K562 (cell line): ENCODE results near the gene HTR3C. TPM values are rescaled to one million over a fixed set of nuclear protein-coding genes. Genes with fewer than 3 reads are reported as not detected.
A peak's percentile ranks its signal among the peaks of the same experiment; 100 is the strongest.

Source experiments
- CBX3 ChIP-seq, 2 experiments: IDR thresholded peaks; 1 replicate in 1 of 2; 2 replicates in 1 of 2; pipeline ENCODE4 v1.6.1; 2012; ENCODE audit warnings: inconsistent platforms in 2 of 2, low read length in 2 of 2, borderline replicate concordance in 1 of 2, control low read depth in 1 of 2
- ESRRA ChIP-seq: fragments of 450-650 bp; IDR thresholded peaks from 2 replicates; pipeline ENCODE4 v1.6.1; 2014; ENCODE audit warnings: low read depth, mild to moderate bottlenecking, moderate library complexity, borderline replicate concordance
- EZH2 ChIP-seq: IDR thresholded peaks from 2 replicates; pipeline ENCODE4 v1.6.1; 2012; ENCODE audit warnings: low read depth, mild to moderate bottlenecking, inconsistent platforms, low read length, borderline replicate concordance
- MAZ ChIP-seq, 2 experiments: fragments of 450-650 bp in 1 of 2; sonication (generic) in 1 of 2; formaldehyde crosslinking; IDR thresholded peaks in 1 of 2; conservative IDR thresholded peaks in 1 of 2; 2 replicates each; pipeline versions ENCODE4 v1.4.0 to v1.5.0; 2020; ENCODE audit warnings: mild to moderate bottlenecking in 1 of 2, missing genetic modification reagents in 1 of 2
- RAD51 ChIP-seq: fragments of 450-650 bp; IDR thresholded peaks from 2 replicates; pipeline ENCODE4 v1.7.1; 2016; ENCODE audit warnings: low read depth, mild to moderate bottlenecking, borderline replicate concordance
- RBBP5 ChIP-seq: fragments of 200-600 bp; sonication (generic); IDR thresholded peaks from 2 replicates; pipeline ENCODE4 v1.6.1; 2012; ENCODE audit warnings: borderline replicate concordance, mild to moderate bottlenecking, low read length, control low read depth, inconsistent platforms; ENCODE audit not compliant: insufficient read depth, poor library complexity, severe bottlenecking
- SAFB ChIP-seq: fragments of 200-400 bp; formaldehyde crosslinking; IDR thresholded peaks from 2 replicates; pipeline ENCODE4 v1.6.1; 2017; ENCODE audit warnings: low read depth, low read length, borderline replicate concordance
- SIN3A ChIP-seq, 2 experiments: fragments of 150-350 bp in 1 of 2; IDR thresholded peaks; 2 replicates each; pipeline ENCODE4 v1.6.1; 2011 to 2016; ENCODE audit warnings: borderline replicate concordance in 2 of 2, low read depth in 2 of 2, low read length in 2 of 2, mild to moderate bottlenecking in 2 of 2, moderate library complexity in 2 of 2; ENCODE audit not compliant: control insufficient read depth in 1 of 2
- TCF3 ChIP-seq: sonication (generic); formaldehyde crosslinking; IDR thresholded peaks from 2 replicates; pipeline ENCODE4 v1.4.0; 2020; ENCODE audit warnings: mild to moderate bottlenecking, missing genetic modification reagents
- ZNF766 ChIP-seq: fragments of 200-800 bp; sonication (Bioruptor generic); conservative IDR thresholded peaks from 2 replicates; pipeline ENCODE4 v1.6.1; 2016; ENCODE audit warnings: missing genetic modification characterization, missing compliant biosample characterization
- ZZZ3 ChIP-seq: fragments of 450-650 bp; IDR thresholded peaks from 2 replicates; pipeline ENCODE4 v1.6.1; 2016; ENCODE audit warnings: antibody characterized with exemption, mild to moderate bottlenecking, moderate library complexity
- polyA plus RNA-seq, 8 experiments: library from polyadenylated mRNA; depleted of rRNA in 4 of 8; stranded (reverse) in 5 of 8; unstranded in 3 of 8; fragments of >200 nt; fragmentation: Nextera tagmentation in 2 of 8; fragmentation: Illumina TruSeq in 1 of 8; extraction: Ambion mirVana in 2 of 8; extraction: Trizol in 1 of 8; gene quantifications; 2 replicates each; pipeline versions ENCODE4 v1.2.1 to v1.2.3, GENCODE V29; 2011 to 2014; ENCODE audit warnings: inconsistent platforms in 1 of 8, missing spikeins in 1 of 8
- total RNA-seq, 7 experiments: library from RNA; depleted of rRNA in 6 of 7; stranded (reverse); fragments of >200 nt in 6 of 7; fragmentation: Illumina TruSeq in 2 of 7; extraction: Trizol in 2 of 7; gene quantifications; 2 replicates each; pipeline versions ENCODE4 v1.2.1 to v1.2.3, GENCODE V29; 2011 to 2021; ENCODE audit warnings: low replicate concordance in 1 of 7
- TF ChIP-seq, protein P1 (sequence below): fragments of 450-650 bp; formaldehyde crosslinking; IDR thresholded peaks from 2 replicates; pipeline ENCODE4 v1.4.0; 2020; ENCODE audit warnings: mild to moderate bottlenecking, moderate library complexity
- TF ChIP-seq, protein P2 (sequence below): fragments of 450-650 bp; formaldehyde crosslinking; IDR thresholded peaks from 2 replicates; pipeline ENCODE4 v1.4.0; 2020; ENCODE audit warnings: mild to moderate bottlenecking, moderate library complexity
- TF ChIP-seq, protein P3 (sequence below): sonication (generic); formaldehyde crosslinking; IDR thresholded peaks from 2 replicates; pipeline ENCODE4 v1.8.1; 2022; ENCODE audit warnings: missing genetic modification reagents
- TF ChIP-seq, protein P4 (sequence below): IDR thresholded peaks from 3 replicates; pipeline ENCODE4 v1.6.1; 2011; ENCODE audit warnings: borderline replicate concordance, mild to moderate bottlenecking, moderate library complexity; ENCODE audit not compliant: insufficient read length; ENCODE audit errors: extremely low read depth

HTR3C gene
- total and polyA plus RNA-seq, 9 of the 15 experiments (the other 6 are each of a cell fraction or from before 2014, with no cell fraction given) = 0.04 to 0.06 TPM; not detected in 7

DNA sequence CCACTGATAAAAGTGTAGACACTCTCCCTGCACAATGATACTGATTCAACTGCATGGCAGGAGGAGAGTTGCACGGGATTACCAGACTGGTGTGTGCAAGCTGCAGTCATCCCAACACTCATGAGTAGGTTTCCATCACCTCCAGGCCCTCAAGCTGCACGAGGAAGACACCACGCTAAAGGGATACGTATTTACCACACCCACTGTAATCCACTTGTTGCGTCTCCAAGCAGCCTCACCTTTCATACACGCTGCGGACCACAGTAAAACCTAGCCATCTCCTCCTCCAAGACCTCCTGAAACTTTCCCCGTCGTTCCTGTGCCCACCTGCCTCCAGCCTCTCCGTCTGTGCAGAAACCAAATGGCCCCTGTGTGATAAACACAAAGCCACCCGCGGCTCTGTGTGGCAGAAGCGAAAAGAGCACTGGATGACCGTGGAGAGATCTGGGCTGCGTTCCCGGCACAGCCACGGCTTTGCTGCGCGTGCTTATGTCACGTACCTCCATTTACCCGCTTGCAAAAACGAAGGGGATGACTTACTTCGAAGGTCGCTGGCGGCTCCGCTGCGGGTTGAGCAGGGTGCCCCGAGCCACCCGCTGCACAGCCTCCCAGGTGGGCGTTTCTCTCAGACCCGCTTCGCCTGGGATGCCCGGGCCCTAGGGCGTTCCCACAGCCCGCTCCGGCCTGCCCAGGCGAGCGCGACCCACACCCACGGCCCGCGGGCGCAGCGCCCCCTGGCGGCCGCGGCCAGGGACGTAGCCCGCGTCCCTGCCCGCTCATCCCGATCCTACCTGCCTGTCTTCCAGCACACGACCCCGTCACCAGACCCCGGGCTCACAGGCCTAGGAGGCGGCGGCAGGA lies 35.8 kb upstream of the HTR3C start (continued):
- no peak for TF ChIP-seq ZNF766 (CRISPR knock-in tag)
- TF ChIP-seq TCF3 (CRISPR knock-in tag) = no peak
- peak in 1 of 2 experiments; percentile 18; a peak in 2 of 4 replicates for TF ChIP-seq MAZ (CRISPR knock-in tag; conservative IDR thresholded peaks at IDR 0.05 in 1 of 2, IDR thresholded peaks at IDR 0.05 in 1 of 2)
- TF ChIP-seq RBBP5 = peak; percentile 1
- TF ChIP-seq, protein P1, sequence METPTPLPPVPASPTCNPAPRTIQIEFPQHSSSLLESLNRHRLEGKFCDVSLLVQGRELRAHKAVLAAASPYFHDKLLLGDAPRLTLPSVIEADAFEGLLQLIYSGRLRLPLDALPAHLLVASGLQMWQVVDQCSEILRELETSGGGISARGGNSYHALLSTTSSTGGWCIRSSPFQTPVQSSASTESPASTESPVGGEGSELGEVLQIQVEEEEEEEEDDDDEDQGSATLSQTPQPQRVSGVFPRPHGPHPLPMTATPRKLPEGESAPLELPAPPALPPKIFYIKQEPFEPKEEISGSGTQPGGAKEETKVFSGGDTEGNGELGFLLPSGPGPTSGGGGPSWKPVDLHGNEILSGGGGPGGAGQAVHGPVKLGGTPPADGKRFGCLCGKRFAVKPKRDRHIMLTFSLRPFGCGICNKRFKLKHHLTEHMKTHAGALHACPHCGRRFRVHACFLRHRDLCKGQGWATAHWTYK = 0 out of 2 replicates have a peak, but pooled peaks have one; percentile 15
- TF ChIP-seq EZH2 = no peak
- TF ChIP-seq, protein P2, sequence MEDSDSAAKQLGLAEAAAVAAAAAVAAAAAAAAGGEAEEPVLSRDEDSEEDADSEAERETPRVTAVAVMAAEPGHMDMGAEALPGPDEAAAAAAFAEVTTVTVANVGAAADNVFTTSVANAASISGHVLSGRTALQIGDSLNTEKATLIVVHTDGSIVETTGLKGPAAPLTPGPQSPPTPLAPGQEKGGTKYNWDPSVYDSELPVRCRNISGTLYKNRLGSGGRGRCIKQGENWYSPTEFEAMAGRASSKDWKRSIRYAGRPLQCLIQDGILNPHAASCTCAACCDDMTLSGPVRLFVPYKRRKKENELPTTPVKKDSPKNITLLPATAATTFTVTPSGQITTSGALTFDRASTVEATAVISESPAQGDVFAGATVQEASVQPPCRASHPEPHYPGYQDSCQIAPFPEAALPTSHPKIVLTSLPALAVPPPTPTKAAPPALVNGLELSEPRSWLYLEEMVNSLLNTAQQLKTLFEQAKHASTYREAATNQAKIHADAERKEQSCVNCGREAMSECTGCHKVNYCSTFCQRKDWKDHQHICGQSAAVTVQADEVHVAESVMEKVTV (CRISPR knock-in tag) = peak; percentile 68
- peak; percentile 45 to 76; a peak in 1 of 4 replicates for TF ChIP-seq SIN3A (IDR thresholded peaks at IDR 0.05; ENCODE audit: borderline replicate concordance in 2 of 2, control insufficient read depth in 1 of 2, low read depth in 2 of 2, low read length in 2 of 2)
- TF ChIP-seq, protein P3, sequence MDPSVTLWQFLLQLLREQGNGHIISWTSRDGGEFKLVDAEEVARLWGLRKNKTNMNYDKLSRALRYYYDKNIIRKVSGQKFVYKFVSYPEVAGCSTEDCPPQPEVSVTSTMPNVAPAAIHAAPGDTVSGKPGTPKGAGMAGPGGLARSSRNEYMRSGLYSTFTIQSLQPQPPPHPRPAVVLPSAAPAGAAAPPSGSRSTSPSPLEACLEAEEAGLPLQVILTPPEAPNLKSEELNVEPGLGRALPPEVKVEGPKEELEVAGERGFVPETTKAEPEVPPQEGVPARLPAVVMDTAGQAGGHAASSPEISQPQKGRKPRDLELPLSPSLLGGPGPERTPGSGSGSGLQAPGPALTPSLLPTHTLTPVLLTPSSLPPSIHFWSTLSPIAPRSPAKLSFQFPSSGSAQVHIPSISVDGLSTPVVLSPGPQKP (CRISPR knock-in tag) = no peak
- TF ChIP-seq CBX3 (IDR thresholded peaks at IDR 0.05; ENCODE audit: borderline replicate concordance in 1 of 2, low read length in 2 of 2) = no peak
- TF ChIP-seq ZZZ3 = no peak
- TF ChIP-seq, protein P4, sequence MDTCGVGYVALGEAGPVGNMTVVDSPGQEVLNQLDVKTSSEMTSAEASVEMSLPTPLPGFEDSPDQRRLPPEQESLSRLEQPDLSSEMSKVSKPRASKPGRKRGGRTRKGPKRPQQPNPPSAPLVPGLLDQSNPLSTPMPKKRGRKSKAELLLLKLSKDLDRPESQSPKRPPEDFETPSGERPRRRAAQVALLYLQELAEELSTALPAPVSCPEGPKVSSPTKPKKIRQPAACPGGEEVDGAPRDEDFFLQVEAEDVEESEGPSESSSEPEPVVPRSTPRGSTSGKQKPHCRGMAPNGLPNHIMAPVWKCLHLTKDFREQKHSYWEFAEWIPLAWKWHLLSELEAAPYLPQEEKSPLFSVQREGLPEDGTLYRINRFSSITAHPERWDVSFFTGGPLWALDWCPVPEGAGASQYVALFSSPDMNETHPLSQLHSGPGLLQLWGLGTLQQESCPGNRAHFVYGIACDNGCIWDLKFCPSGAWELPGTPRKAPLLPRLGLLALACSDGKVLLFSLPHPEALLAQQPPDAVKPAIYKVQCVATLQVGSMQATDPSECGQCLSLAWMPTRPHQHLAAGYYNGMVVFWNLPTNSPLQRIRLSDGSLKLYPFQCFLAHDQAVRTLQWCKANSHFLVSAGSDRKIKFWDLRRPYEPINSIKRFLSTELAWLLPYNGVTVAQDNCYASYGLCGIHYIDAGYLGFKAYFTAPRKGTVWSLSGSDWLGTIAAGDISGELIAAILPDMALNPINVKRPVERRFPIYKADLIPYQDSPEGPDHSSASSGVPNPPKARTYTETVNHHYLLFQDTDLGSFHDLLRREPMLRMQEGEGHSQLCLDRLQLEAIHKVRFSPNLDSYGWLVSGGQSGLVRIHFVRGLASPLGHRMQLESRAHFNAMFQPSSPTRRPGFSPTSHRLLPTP = no peak
- TF ChIP-seq RAD51 = no peak
- TF ChIP-seq ESRRA = peak; percentile 19; the same call in 1 of the 2 replicates
- peak; percentile 96 for TF ChIP-seq SAFB
